ENCODE measurements around the gene OPHN1.

DNA sequence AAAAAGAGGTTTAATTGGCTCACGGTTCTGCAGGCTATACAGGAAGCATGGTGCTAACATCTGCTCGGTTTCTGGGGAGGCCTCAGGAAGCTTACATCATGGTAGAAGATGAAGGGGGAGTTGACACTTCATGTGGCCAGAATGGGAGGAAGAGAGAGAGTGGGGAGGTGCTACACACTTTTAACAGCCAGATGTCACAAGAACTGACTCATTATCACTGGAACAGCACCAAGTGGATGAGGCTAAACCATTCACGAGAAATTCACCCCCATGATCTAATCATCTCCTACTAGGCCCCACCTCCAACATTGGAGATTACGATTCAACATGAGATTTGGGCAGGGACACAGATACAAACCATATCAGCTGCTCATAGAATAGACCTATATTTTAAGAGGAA is 255.8 kb downstream of the OPHN1 start:
- TF ChIP-seq, protein P1, sequence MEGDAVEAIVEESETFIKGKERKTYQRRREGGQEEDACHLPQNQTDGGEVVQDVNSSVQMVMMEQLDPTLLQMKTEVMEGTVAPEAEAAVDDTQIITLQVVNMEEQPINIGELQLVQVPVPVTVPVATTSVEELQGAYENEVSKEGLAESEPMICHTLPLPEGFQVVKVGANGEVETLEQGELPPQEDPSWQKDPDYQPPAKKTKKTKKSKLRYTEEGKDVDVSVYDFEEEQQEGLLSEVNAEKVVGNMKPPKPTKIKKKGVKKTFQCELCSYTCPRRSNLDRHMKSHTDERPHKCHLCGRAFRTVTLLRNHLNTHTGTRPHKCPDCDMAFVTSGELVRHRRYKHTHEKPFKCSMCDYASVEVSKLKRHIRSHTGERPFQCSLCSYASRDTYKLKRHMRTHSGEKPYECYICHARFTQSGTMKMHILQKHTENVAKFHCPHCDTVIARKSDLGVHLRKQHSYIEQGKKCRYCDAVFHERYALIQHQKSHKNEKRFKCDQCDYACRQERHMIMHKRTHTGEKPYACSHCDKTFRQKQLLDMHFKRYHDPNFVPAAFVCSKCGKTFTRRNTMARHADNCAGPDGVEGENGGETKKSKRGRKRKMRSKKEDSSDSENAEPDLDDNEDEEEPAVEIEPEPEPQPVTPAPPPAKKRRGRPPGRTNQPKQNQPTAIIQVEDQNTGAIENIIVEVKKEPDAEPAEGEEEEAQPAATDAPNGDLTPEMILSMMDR (IDR thresholded peaks at IDR 0.05; ENCODE audit: insufficient read depth, low read depth, low read length): no peak
- no peak for TF ChIP-seq EZH2 (IDR thresholded peaks at IDR 0.05; ENCODE audit: insufficient read depth, low read length)
